GM21515 (cell line): Measurements from ENCODE around the gene IQCC.

Experiments
- ATAC-seq: cut with Tn5 transposase; IDR thresholded peaks from one replicate; pipeline ENCODE4 v1.9.1; 2021; ENCODE audit not compliant: unreplicated experiment

The IQCC gene

DNA sequence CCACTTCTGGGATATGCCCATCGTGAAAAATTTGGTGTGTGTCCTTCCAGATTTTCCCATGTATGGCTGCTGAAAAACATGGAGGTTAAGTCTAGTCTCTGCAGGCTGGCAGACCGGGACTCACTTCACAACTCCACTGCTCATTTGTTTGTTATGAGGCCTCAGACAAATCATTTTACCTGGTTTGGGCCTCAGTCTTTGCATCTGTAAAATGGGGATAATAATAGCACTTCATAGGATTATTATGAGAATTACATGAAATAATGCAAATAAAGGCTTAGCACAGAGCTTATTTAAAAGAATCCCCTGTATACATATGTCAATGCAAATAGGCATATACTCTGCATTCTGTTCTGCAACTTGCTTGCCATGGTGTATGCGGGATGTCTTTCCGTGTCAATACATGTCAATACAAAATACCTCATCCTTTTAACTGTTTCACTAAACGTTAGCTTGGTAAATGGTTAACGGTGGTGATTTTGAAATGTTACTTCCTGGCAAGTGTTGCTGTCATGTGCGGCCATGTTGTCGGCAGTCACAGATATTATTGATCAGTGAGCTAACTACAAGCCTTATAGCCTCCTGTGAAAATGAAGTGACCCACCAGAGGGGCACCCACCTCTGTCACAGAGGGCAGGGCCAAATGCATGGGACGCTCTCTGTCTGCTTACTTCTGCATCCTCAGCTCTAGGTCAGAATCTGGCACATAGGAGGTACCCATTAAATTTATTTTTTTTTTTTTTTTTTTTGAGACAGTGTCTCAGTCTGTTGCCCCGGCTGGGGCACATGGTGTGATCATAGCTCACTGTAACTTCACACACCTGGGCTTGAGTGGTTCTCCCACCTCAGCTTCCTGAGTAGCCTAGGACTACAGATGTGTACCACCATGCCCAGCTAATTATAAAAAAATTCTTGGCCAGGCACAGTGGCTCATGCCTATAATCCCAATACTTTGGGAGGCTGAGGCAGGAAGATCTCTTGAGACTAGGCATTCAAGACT, 49.9 kb downstream of the IQCC start:
- no peak for ATAC-seq

DNA sequence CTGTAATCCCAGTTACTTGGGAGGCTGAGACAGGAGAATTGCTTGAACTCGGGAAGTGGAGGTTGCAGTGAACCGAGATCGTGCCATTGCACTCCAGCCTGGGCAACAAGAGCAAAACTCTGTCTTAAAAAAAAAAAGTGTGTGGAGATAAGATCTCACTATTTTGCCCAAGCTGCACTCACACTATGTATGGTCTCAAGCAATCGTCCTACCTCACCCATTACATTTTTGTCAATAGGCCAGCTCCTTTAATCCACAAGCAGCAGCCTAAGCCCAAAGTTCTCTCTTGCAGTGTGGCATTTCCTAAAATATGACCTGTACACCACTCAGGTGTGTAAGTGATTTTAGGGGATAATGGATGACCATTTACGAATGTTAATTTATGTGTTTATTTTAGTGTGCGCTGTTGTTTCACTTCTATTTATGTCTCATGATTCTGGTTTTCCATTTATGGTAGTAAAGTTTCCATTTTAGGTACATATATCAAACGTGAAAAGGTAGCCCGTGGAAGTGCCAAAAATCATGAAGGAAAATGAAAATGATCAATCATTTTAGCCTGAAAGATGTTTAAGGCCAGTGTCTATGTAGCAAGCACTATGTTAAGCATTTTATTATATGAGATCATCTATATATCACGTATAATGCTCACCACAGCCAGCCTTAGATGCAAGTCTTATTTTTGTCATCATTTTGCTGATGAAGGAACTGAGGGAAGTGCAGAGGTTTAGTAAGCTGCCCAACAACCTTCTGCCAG, 51.2 kb downstream of the IQCC start:
- ATAC-seq = no peak

DNA sequence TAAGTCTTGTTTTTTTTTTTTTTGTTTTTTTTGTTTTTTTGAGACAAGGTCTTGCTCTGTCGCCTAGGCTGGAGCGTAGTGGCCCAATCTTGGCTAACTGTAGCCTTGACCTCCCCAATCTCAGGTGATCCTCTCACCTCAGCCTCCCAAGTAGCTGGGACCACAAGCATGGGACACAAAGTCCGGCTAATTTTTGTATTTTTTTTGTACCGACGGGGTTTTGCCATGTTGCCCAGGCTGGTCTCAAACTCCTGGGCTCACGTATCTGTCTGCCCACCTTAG, 51.7 kb downstream of the IQCC start:
- no peak for ATAC-seq
